GM10248 (cell line): Measurements from ENCODE around the gene GADD45A.

Experiments
- CTCF ChIA-PET: fragments of 300-600 bp; sonication (Branson Sonifier 250); formaldehyde crosslinking; extraction: SDS; loops from one replicate; lab custom pipeline; 2021; ENCODE audit warnings: antibody characterized with exemption; lab: Yijun Ruan, JAX
- POLR2A ChIA-PET: fragments of 350-650 bp; sonication (Branson Sonifier 250); formaldehyde crosslinking; extraction: SDS; loops from one replicate; lab custom pipeline; 2020; ENCODE audit warnings: antibody characterized with exemption; lab: Yijun Ruan, JAX
- DNase-seq: peaks from one replicate; pipeline ENCODE4 v3.0.0; 2012; ENCODE audit errors: extremely low spot score
- CTCF ChIP-seq: IDR thresholded peaks from 2 replicates; pipeline ENCODE4 v1.5.1; 2012; ENCODE audit warnings: mild to moderate bottlenecking, low read depth; ENCODE audit errors: extremely low read depth, missing control alignments, control extremely low read depth

The GADD45A gene, protein sequence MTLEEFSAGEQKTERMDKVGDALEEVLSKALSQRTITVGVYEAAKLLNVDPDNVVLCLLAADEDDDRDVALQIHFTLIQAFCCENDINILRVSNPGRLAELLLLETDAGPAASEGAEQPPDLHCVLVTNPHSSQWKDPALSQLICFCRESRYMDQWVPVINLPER

GRCh38 chr1:67685067-67685557 lies at the start of gene GADD45A:
Gene GADD45A (plus strand): TSS chr1:67685201. CDS start chr1:67685495, 294 bp downstream.
- CTCF ChIA-PET: interaction anchor here (0.8 to 3.0 kb wide), 7 partner anchors 10 to 471 kb away, joined by 3 to 15 read pairs (median 4); no protein-coding TSS in a partner anchor
- TF ChIP-seq CTCF: no peak
- POLR2A ChIA-PET: interaction anchor here (0.6 to 2.5 kb wide), 15 partner anchors 10 to 339 kb away, joined by 3 to 19 read pairs (median 6); partner anchors contain the start of gene SERBP1

GRCh38 chr1:67636146-67636545 lies 48.9 kb upstream of the GADD45A start:
- no peak for DNase-seq

More at GRCh38 chr1:67685067-67685557, at the start of gene GADD45A:
- peak; percentile 96 for DNase-seq

DNA sequence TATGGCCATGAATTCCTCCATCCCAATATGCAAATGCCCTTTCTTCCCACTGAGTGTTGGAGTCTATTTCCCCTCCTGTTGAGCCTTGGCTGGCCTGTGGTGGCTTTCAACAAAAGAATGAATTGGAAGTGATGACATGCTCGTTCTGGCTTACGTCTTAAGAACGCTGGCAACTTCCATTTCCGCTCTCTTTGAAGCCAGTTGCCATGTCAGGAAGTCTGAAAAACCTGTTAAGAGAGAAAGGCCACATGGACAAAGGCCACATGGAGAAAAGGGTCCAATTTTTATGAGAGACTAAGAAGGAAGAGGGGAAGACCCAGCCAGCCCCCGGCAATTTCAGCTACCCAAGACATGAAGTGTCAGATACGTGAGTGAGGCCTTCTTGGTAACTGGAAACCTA lies 45.6 kb upstream of the GADD45A start:
- CTCF ChIA-PET: interaction anchor here (1.3 kb wide), 1 partner anchor 27 kb away, joined by 3 read pairs; no protein-coding TSS in a partner anchor
- no peak for TF ChIP-seq CTCF
- DNase-seq: no peak
- POLR2A ChIA-PET: interaction anchor here (0.6 kb wide), 1 partner anchor 22 kb away, joined by 6 read pairs; no protein-coding TSS in a partner anchor

More at GRCh38 chr1:67636146-67636545, 48.9 kb upstream of the GADD45A start:
- ChIA-PET POLR2A (no interaction called here), CTCF (no interaction called here)
- TF ChIP-seq CTCF: no peak

DNA sequence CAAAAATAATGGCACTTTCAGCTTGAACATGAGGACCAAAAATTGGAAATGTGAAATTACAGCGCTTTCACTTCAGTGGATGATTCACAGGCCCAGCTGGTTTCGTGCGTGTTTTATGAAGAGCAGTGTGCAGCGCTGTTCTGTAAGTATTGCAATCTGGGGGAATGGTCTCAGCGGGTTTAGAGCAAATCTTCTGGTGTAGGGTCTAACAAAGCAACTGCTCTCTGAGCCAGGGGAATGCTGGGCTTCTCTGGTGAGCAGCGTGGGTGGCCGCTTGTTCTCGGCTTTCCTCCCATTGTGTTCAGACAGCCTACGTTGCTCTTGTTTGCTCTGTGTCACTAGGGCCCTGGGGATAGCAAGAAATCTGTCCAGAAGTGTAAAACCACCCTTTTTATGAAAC lies 42.4 kb upstream of the GADD45A start:
- TF ChIP-seq CTCF: no peak
- ChIA-PET POLR2A (no interaction called here), CTCF (interaction anchor here (0.8 kb wide), 1 partner anchor 76 kb away, joined by 3 read pairs; no protein-coding TSS in a partner anchor)
- DNase-seq: no peak

DNA sequence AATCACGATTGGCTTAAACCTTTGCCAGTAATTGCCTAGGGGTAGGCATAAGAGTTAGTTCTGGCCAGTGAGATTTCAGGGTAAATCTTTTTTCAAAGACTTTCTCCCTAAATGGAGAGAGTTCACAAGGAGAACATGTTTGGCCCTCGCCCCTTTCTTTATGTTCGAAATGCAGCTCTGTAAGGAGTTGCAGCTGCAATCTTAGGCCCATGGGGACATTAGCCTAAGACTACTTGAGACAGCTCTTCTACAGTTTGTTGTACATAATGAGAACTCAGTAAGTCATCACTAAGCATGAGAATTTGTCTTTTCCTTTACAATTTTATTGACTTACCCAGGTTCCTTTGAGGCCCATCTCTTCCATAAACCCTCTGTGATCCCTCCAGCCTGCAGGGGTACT lies 40.4 kb upstream of the GADD45A start:
- POLR2A ChIA-PET: no interaction called here
- no peak for TF ChIP-seq CTCF
- no peak for DNase-seq
- CTCF ChIA-PET: interaction anchor here (2.0 kb wide), 1 partner anchor 10 kb away, joined by 5 read pairs; no protein-coding TSS in a partner anchor

DNA sequence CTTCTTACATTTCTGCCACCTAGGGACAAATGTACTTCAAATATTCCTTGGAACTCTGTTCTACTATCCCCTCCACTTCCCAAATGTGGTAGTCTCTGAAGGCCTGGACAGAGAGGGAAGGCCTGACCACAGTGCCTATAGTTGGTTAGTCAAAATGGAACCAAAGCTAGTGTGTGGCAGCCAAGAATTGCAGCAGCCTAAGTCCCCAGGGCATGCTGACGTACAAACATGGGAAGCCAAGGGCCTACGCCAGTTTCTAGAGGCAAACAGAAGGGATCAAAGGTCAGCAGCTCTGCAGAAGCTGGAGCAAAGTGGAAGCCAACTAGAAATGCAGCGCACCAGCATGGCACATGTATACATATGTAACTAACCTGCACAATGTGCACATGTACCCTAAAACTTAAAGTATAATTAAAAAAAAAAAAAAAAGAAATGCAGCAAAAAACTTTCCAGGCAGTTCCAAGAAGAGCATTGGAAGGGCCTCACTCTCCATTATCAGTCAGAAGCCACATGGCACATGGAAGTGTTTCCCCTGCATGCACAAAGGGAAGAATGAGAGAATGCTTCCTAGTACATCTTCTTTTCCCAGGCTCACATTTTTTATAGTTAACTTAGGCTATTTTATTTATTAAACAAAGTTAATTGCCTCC lies 39.4 kb upstream of the GADD45A start:
- ChIA-PET CTCF (no interaction called here), POLR2A (no interaction called here)
- TF ChIP-seq CTCF: no peak
- no peak for DNase-seq
